Stimulated activated CD8-positive, alpha-beta memory T cell treated with anti-CD3 and anti-CD28 coated beads, Interleukin-7, amount 100 ng/mL, for 24 hours (primary cell): ENCODE data around the gene FOXK1.
"Not testable (repeated sequence)": the region's sequence is repeated elsewhere in the genome, so short reads cannot be mapped to it uniquely, and the experiment has no call there.

ENCODE experiments used
- DNase-seq: peaks from one replicate; pipeline ENCODE4 v3.0.0-alpha.2; 2020; ENCODE audit warnings: low read depth

Gene FOXK1

DNA sequence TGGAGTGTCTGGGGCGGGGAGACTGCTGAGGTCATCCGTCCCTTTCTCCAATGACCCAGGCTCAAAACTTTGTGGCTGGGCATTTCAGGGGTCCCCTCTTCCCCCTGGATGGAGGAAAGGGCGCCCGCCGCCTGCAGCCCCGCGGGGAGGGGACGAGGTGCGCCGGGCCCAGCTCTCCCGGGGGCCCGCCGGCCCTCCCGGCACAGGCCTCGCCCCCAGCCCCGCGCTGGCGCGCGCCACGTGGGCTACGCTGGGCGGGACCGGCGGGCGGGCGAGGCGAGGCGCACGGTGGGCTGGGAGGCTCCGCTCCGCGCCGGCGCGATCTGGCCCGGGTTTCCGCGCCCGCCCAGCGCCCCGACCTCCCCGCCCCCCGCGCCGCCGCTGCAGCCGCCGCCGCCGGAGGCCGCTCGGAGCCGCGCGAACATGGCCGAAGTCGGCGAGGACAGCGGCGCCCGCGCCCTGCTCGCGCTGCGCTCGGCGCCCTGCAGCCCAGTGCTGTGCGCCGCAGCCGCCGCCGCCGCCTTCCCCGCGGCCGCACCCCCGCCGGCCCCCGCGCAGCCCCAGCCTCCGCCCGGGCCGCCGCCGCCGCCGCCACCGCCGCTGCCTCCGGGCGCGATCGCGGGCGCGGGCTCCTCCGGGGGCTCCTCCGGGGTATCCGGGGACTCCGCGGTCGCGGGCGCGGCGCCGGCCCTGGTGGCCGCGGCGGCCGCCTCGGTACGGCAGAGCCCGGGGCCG, at the start of gene FOXK1:
Gene FOXK1 (plus strand): TSS at position 410 of the 735 bp plus-strand sequence. CDS start 14 bp downstream, at position 424.
- peak; percentile 66 for DNase-seq

DNA sequence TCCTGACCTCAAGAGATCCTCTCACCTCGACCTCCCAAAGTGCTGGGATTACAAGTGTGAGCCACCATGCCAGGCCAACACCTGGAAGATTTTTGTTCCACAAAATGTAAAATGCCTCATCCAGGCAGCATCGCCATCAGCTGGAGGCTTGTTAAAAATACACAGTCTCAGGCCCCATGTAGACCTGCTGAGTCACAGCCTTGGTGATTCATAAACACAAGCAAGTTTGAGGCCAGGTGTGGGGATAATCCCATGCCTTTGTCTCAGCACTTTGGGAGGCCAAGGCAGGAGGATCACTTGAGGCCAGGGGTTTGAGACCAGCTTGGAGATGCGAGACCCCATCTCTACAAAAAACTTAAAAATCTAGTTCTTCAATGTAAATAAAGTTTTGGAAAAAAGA, 49.1 kb upstream of the FOXK1 start:
- no peak for DNase-seq

DNA sequence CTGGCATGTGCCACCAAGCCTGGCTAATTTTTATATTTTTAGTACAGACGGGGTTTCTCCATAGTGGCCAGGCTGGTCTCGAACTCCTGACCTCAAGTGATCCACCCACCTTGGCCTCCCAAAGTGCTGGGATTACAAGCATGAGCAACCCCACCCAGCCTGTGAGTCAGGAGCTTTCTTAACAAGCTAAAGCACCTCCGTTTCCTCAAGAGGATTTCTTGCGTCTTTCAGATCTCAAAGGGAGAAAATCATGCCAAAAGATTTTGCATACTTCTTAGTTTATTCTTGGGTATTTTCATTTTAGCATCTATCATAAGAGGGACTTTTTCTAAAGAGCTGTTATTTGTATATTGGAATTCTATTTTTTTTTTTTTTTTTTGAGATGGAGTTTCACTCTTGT, 47.9 kb upstream of the FOXK1 start:
- DNase-seq, result no peak

DNA sequence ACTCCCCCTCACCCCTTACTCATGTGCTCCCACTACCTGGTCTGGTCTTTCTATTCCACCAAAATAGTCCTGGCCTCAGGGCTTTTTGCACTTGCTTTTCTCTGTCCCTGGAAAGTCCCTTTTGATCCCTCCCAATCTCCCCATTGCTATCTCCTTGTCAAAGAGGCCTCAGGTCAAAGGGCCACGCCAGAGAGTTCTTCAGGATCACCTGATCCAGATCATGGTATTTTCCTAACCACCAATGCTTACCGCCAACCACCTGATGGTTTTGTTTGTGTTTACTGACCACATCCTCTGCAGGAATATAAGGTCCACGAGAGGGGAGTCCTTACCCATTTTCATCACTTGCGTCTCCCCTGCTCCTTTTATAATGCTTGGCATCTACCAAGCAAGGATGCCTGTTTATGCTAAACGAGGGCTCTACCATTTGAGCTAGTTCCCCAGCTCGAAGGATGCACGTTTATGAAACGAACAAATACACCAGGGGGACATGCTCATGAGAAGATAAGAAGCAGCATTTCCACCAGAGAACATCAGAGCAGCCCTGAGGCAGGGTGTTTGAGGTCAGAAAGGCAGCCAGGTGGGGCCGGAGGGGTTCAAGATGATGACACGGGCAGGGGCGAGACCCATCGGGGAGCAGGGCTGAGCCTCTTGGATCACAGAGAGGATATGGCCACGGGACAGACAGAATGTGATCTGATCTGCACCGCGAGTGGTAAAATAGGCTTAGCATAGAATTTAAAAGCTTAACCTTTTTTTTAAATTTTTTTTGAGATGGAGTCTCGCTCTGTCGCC, 43.1 kb upstream of the FOXK1 start:
- DNase-seq, result no peak

DNA sequence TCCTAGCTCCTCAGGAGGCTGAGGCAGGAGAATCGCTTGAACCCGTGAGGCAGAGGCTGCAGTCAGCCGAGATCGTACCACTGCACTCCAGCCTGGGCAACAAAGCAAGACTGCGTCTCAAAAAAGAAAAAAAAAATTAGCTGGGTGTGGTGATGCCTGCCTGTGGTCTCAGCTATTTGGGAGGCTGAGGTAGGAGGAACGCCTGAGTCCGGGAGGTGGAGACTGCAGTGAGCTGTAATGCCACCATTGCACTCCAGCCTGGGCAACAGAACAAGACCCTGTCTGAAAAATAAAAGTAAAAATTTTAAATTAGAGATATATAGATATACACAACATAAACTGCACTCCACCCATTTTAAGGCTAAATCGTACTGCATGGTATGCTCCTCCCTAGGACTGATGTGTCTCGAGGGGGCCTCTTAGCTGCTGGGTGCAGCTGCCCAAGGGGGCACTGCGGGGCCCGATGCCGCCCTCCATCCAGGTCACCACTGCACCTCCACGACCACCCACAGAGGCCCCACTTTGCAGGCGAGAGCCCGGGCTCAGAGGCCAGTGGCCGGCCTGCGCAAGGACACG, 40.9 kb upstream of the FOXK1 start:
- no peak for DNase-seq

DNA sequence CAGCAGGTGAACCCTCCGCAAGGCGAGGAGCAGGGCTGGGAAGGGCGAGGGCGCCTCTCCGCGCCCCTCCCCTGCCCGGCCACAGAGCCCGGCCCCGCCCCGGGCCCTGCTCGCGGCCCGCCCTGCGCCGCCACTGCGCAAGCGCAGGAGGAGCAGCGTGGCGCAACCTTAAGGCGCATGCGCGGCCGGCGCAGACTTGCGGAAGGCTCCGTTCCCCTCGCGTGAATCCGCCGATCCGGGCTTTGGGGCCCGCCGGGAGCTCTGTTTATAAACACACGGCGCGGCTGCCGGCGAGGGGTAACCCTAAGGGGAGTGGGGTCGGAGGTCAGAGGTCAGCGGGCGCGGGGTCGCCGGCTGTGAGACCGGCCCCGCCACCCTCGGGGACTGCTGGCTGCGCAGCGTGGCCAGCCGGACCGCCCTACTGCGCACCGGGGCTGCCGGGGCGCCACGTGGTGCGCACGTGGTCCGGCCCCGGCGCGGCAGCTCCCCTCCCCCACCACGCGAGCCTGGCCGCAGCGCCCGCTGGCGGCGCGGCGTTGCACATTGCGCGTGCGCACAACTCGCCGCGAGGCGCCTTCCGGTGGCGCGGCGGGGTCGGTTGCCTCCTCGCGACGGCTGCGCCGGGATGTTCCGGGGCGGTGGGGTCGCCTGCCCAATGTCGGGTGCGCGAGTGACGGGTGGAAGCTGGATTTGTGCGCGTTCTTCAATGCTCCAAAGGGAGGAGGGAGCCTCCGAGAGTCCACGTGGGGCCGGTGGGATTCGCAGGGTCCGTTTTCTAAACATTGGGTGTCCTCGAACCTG, 40.2 kb upstream of the FOXK1 start:
- peak; percentile 88 for DNase-seq

DNA sequence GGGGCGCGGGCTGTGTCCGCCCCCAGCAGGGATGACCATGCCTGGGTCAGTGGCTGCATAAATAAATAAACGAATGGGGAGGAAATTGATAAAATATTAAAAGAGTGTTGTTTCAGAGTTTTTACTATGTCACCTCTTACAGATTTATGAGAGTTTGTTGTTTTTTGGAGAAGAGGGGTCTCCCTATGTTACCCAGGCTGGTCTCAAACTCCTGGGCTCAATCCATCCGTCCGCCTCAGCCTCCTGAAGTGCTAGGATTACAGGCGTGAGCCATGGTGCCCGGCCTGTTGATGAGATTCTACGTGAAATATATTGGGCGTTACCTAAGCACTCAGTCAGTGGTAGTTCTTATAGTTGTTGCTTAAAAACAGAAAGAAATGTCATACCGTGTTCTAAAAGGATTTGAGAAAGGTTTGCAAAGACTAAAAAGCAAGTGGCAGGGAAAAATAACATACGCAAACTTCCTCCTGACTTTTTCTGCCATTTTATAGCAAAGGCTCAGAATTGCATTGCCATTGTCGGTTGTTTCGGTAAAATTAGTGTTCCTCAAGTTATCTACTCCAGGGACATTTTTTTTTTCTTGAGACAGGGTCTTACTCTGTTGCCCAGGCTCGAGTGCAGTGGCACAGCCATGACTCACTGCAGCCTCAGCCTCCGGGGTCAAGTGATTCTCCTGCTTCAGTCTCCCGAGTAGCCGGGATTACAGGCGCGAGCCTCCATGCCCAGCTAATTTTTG, 39.5 kb upstream of the FOXK1 start:
- DNase-seq, result no peak

DNA sequence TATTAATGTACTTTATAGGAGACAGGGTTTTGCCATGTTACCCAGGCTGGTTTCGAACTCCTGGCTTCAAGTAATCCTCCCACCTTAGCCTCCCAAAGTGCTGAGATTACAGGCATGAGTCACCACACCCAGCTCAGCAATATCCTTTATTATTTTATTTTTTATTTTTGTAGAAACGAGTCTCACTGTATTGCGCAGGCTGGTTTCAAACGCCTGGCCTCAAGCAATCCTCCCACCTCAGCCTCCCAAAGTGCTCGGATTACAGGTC, 39.0 kb upstream of the FOXK1 start:
- not testable (repeated sequence) for DNase-seq

DNA sequence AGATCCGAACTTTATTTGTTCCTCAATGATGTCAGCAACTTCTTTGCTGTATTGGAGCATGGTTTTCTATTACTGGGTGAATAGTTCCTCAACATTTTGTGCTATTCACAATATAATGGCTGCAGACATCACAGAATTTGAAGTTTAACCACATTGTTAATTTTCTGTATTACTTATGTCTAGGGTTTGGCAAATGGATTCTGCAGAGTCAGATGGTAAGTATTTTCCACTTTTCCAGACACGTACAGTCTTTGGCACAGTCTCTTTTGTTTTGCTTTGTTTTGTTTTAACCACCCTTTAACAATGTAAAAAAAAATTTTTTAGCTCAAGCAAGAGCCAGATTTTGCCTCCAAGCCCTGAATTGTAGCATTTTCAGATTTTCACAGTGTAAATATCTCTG, 36.8 kb upstream of the FOXK1 start:
- no peak for DNase-seq

DNA sequence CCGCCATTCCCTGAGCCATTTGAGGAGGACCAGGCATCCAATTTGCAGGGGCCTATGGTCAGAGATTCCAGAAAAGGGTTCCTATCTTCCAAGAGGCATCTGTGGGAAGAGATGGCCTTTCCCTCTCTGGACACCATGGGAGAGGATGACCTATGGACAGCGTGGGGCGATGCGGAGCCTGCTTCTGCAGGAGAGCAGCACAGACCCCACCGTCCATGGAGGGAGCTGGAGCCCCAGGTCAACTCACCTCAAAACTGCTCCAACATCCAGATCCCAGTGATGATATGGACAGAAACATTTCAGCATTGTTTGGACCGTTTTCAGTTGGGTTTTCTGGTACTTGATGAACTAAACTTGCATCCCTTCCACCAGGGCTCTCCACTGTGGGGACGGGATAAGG, 34.0 kb upstream of the FOXK1 start:
- no peak for DNase-seq

DNA sequence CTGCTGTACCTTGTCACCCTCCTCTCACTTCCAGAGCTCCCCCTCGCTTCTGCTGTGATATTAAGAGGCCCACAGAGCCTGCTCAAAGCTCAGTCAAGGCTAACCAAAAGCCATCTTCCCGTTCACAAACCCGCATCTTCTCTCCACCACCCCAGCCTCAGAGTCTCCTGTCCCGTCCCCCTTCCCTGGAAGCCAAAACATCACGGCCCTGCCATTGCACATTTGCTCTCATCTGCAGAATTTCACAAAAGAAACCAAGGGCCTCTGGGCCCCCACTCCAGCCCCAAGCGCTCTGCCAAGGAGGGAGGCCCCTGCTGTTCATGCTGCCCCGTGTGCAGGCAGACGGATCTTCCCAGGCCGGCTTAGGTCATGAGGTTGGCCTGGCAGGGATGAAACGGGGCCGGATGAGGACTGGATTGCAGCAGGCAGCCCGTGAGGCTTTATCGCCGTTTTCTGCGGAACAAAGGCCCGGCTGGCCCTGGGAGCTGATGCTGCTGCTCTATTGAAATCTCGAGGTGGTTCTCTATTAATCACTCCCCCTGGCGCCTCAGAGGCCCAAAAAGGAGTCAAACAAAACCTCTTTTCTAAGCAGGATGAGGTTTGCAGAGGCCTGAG, 31.6 kb upstream of the FOXK1 start:
- no peak for DNase-seq

DNA sequence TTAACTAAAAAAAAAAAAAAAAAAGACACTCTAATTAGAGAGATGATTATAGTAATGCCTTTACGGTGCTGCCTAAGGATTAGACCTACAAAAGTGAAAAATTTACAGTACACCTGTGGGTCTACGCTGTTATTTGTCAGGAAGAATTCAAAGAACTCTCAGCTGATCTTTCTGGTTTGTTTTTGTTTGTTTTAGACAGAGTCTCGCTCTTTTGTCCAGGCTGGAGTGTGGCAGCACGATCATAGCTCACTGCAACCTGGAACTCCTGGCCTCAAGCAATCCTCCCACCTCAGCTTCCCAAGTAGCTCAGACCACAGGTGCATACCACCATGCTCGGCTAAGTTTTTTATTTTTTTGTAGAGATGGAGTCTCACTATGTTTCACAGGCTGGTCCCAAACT, 28.3 kb upstream of the FOXK1 start:
- DNase-seq, result no peak

DNA sequence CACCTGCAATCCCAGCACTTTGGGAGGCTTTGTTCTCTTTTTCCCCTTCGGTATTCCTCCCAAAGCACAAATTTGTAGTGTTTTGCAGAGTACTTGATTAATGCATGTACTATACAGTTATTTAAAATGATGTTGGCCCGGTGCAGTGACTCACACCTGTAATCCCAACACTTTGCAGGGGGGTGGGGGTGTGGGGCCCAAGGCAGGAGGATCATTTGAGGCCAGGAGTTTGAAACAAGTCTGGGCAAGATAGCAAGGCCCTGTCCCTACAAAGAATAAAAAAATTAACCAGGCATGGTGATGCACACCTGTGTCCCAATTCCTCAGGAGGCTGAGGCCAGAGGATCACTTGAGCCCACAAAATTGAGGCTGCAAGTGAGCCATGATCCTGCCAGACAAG, 26.8 kb upstream of the FOXK1 start:
- DNase-seq, result no peak

DNA sequence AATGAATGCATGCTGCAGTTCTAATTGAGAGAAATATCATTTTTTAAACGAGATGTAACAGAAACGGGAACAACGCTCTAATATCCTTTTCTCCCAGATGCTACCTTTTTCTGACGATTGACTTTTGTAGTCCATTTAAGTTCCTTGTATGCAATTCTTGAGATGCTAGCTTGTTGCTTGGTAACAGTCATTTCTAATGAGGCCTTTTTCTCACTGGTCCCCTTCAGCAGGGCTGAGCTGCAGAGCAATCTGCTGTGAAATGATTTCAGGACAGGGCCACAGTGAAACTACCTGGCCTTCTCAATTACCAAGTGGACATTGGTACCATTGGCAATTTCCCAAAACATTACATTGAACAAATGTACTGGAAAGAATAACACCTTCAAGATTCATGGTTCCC, 26.2 kb upstream of the FOXK1 start:
- no peak for DNase-seq

DNA sequence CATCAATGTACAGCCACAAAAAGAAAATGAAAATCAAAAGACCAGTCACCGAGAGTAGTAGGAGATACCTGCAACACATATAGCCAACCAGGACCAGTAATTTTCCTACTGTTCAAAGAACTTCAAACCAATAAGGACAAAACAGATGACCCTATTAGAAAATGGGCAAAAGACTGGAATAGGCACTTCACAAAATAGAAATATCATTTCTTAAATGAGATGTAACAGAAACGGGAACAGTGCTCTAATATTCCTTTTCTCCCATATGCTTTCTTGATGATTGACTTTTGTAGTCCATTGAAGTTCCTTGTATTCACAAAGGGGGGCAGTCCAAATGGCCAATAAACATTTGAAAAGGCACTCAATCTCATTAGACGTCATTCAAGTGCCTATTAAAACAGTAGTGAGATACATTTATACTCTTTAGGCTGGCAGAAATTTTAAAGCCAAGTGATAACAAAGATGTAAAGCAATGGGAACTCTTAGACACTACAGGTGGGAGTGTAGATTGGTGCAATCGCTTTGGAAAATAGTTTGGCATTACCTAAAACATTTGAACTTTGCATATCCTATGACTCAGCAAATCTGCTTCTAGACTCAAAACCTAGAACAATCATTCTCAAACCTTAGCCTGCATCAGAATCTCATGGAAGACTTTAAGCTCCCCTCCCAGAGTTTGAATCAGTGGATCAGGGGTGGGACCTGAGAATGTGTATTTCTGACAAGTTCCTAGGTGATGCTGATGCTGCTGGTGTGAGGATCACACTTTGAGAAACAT, 24.3 kb upstream of the FOXK1 start:
- no peak for DNase-seq

DNA sequence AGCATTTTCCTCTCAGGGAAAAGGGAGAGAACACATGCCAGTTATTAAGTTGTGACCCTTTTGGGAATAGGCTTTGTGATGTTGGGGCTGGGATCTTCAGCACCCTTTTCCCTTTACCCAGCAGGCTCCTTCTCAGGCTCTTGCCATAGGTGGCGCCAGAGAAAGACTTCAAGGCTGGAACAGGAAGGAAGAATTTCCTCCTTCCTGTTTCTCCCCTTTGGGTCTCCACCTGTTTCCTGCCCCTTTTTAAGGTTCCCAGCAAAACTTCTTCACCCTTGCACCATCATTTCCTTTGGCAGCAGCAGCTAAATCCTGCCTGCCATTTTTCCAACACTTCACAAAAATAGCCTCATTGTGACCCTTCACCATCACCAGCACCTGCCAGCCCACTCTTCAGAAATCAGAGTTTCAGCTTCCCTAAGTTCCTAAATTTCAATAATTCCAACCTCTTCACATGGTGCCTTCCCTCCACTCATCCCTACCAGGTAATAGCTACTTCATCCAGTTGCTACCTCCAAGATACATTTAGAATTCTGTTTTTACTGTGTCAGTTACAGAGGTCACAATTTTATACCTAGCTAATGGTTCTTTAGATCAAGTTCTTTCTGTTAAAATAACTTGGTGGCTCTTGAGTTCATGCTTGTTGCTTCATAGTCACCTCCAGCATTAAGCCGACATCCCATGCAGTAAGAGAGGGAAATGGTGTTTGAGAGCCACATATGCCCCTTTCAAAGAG, 22.4 kb upstream of the FOXK1 start:
- DNase-seq, result no peak

DNA sequence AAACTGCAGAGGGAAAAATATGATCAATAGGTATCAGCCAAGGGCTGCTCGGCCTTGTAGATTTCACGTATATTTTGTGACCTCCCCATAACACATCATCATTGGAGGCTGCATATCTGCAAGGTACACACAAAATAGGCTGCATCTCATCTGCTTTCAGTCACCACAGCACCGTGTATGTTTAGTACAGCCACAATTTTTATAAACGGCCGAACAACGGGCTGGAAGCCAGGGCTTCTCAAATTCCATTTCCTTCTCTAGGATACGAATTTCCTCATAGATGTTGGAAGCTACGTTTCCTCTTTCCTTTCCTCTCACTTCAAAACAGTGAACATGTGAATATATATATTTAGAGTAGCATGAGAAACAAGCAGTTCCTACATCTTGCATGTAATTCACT, 20.2 kb upstream of the FOXK1 start:
- no peak for DNase-seq

DNA sequence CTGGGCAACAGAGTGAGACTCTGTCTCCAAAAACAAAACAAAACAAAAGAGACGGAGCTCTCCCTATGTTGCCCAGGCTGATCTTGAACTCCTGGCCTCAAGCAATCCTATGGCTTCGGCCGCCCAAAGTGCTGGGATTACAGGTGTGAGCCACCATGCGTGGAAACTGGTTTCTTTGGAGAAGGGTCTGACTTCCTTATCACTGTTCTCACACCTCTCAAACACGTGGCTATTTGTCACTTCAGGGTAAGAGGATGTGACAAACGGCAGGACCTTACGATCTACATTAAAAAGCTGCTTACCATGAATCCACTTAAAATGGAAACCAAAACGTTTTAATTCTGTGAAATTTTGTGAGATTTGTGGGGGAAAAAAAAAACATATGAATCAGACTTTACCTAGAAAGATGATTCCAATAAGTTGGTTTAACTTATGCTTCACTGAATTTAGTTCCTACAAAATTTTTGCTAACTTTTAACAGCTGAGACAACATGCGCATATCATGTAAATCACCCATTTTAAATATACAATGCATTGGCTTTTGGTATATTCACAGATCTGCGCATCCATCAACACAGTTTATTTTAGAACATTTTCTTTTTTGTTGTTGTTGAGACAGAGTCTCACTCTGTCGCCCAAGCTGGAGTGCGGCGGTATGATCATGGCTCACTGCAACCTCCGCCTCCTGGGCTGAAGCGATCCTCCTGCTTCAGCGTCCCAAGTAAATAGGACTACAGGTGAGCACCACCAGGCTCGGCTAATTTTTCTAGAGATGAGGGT, 18.7 kb upstream of the FOXK1 start:
- DNase-seq, result no peak

DNA sequence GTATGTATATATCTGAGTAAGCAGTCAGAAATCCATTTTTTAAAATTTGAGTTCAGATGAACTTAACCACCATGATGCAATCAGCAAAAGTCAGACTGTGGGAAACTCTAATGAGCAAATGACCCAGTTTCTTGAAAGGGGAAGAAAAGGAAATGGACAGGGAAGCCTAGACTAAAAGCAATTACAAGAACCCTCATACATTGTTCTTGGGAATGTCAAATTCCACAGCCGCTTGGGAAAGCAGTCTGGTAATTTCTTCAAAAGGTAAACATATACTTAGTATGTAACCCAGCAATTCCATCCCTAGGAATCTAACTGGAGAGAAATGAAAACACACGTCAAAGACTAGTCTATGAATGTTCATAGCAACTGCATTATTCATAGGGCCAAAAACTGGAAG, 16.4 kb upstream of the FOXK1 start:
- DNase-seq, result no peak
